DOHH2 (cell line): ENCODE measurements around the gene ITGA1.

ENCODE experiments used
- CTCF ChIP-seq: fragments of 200-600 bp; sonication (generic); IDR thresholded peaks from one replicate; pipeline ENCODE4 v1.5.1; 2014; ENCODE audit warnings: antibody characterized with exemption, mild to moderate bottlenecking, low read depth, low read length; ENCODE audit not compliant: poor library complexity, severe bottlenecking
- EZH2phosphoT487 ChIP-seq: fragments of 200-600 bp; sonication (generic); IDR thresholded peaks from 2 replicates; pipeline ENCODE4 v1.6.1; 2017; ENCODE audit warnings: borderline replicate concordance, mild to moderate bottlenecking, antibody characterized with exemption, low read length, moderate library complexity, mixed read lengths

- TF ChIP-seq CTCF (no peak), EZH2phosphoT487 (no peak)
Measured at GRCh38 chr5:52983731-52984636, 196.3 kb downstream of the ITGA1 start.
